ENCODE data around the gene ABCD3. TPM values are rescaled to one million over a fixed set of nuclear protein-coding genes. Genes with fewer than 3 reads are reported as not detected.

The ABCD3 gene
- total and polyA plus RNA-seq, 2 of the 13 experiments (the other 11 are each of a cell fraction or from before 2014, with no cell fraction given) = 27.5 to 166 TPM

Other genes with a start within 250 kb of the ABCD3 start
- gene ARHGAP29, start 180.8 kb upstream of the ABCD3 start, total RNA-seq (2016; rRNA removed; fragmentation: Illumina TruSeq; extraction: Trizol) = 12.8 and 18.8 TPM in 2 replicates
- 12.2 and 18.3 TPM in 2 replicates for gene ARHGAP29, start 180.8 kb upstream of the ABCD3 start, polyA plus RNA-seq (2011; rRNA removed)
- 3.4 and 9.0 TPM in 2 replicates for gene F3, start 123.4 kb downstream of the ABCD3 start, total RNA-seq (2016; rRNA removed; fragmentation: Illumina TruSeq; extraction: Trizol)
- 5.8 and 6.6 TPM in 2 replicates for gene F3, start 123.4 kb downstream of the ABCD3 start, polyA plus RNA-seq (2011; rRNA removed)

Data from HepG2 (cell line).